Measurements from ENCODE around the gene ACACA. TPM values are rescaled to one million over a fixed set of nuclear protein-coding genes. Genes with fewer than 3 reads are reported as not detected.

Gene ACACA
- total and polyA plus RNA-seq, 2 donors (not counting 1 experiment from before 2014, with no cell fraction given) = 45.2 to 123 TPM

GRCh38 chr17:37064206-37064605 is 342.4 kb downstream of the ACACA start:
- Histone ChIP-seq H3K27me3 (ENCODE audit: control insufficient read depth, insufficient read depth, low read length) (peaks cover 11% of the 10 kb centered on the region), H3K27ac (ENCODE audit: insufficient read depth, low read length) (no peak overlapping the region), H3K9me3 (ENCODE audit: control insufficient read depth, insufficient read depth, low read depth, low read length) (no peaks in the 10 kb centered on the region), H3K4me1 (ENCODE audit: control insufficient read depth, extremely low read depth, insufficient read depth, low read length) (peaks cover 6% of the 10 kb centered on the region), H4K20me1 (ENCODE audit: control insufficient read depth, extremely low read depth, insufficient read depth, low read length) (no peaks in the 10 kb centered on the region), H3K36me3 (ENCODE audit: control insufficient read depth, insufficient read depth, low read length) (no peaks in the 10 kb centered on the region), H3K4me3 (replicated peaks in 1 of 4; ENCODE audit: control extremely low read depth in 1 of 4, insufficient read depth in 1 of 4, low read depth in 3 of 4, low read length in 4 of 4) (no peak overlapping the region), H3K79me2 (ENCODE audit: control insufficient read depth, insufficient read depth, low read length) (no peaks in the 10 kb centered on the region), H3K9ac (ENCODE audit: insufficient read depth, low read length) (no peak overlapping the region), H2AFZ (ENCODE audit: low read length) (no peak overlapping the region), H3K4me2 (ENCODE audit: extremely low read depth, insufficient read depth, low read length) (no peak overlapping the region)
- no peak for DNase-seq (ENCODE audit: low read depth in 2 of 2)
- TF ChIP-seq EZH2 (IDR thresholded peaks at IDR 0.05; ENCODE audit: low read length, missing control alignments) (no peak), CTCF (conservative IDR thresholded peaks at IDR 0.05 in 1 of 2, IDR thresholded peaks at IDR 0.05 in 1 of 2; ENCODE audit: low read depth in 1 of 2, low read length in 2 of 2) (no peak)

- Histone ChIP-seq H4K20me1 (ENCODE audit: control insufficient read depth, extremely low read depth, insufficient read depth, low read length) (no peaks in the 10 kb centered on the region), H3K4me1 (ENCODE audit: control insufficient read depth, extremely low read depth, insufficient read depth, low read length) (no peaks in the 10 kb centered on the region), H3K9me3 (ENCODE audit: control insufficient read depth, insufficient read depth, low read depth, low read length) (no peaks in the 10 kb centered on the region), H2AFZ (ENCODE audit: low read length) (no peak overlapping the region), H3K27ac (ENCODE audit: insufficient read depth, low read length) (no peak overlapping the region), H3K36me3 (ENCODE audit: control insufficient read depth, insufficient read depth, low read length) (no peaks in the 10 kb centered on the region), H3K9ac (ENCODE audit: insufficient read depth, low read length) (no peak overlapping the region), H3K79me2 (ENCODE audit: control insufficient read depth, insufficient read depth, low read length) (no peaks in the 10 kb centered on the region), H3K4me2 (ENCODE audit: extremely low read depth, insufficient read depth, low read length) (no peak overlapping the region), H3K4me3 (replicated peaks in 1 of 4; ENCODE audit: control extremely low read depth in 1 of 4, insufficient read depth in 1 of 4, low read depth in 3 of 4, low read length in 4 of 4) (no peak overlapping the region), H3K27me3 (ENCODE audit: control insufficient read depth, insufficient read depth, low read length) (peaks cover 11% of the 10 kb centered on the region)
- TF ChIP-seq EZH2 (IDR thresholded peaks at IDR 0.05; ENCODE audit: low read length, missing control alignments) (no peak), CTCF (conservative IDR thresholded peaks at IDR 0.05 in 1 of 2, IDR thresholded peaks at IDR 0.05 in 1 of 2; ENCODE audit: low read depth in 1 of 2, low read length in 2 of 2) (no peak)
- no peak for DNase-seq (ENCODE audit: low read depth in 2 of 2)
Observed at GRCh38 chr17:37062021-37062420, 344.6 kb downstream of the ACACA start.

GRCh38 chr17:37060928-37061327 is 345.7 kb downstream of the ACACA start:
- H3K79me2 ChIP-seq (ENCODE audit: control insufficient read depth, insufficient read depth, low read length) = no peaks in the 10 kb centered on the region

More at GRCh38 chr17:37060928-37061327, 345.7 kb downstream of the ACACA start:
- H3K4me2 ChIP-seq (ENCODE audit: extremely low read depth, insufficient read depth, low read length) = no peak overlapping the region
- DNase-seq (ENCODE audit: low read depth in 2 of 2) = no peak
- H3K27me3 ChIP-seq (ENCODE audit: control insufficient read depth, insufficient read depth, low read length) = peaks cover 9% of the 10 kb centered on the region
- no peak overlapping the region for H3K9ac ChIP-seq (ENCODE audit: insufficient read depth, low read length)
- no peak overlapping the region for H2AFZ ChIP-seq (ENCODE audit: low read length)
- no peaks in the 10 kb centered on the region for H4K20me1 ChIP-seq (ENCODE audit: control insufficient read depth, extremely low read depth, insufficient read depth, low read length)
- no peaks in the 10 kb centered on the region for H3K36me3 ChIP-seq (ENCODE audit: control insufficient read depth, insufficient read depth, low read length)
- no peaks in the 10 kb centered on the region for H3K9me3 ChIP-seq (ENCODE audit: control insufficient read depth, insufficient read depth, low read depth, low read length)
- H3K4me1 ChIP-seq (ENCODE audit: control insufficient read depth, extremely low read depth, insufficient read depth, low read length) = no peaks in the 10 kb centered on the region
- H3K4me3 ChIP-seq (replicated peaks in 1 of 4; ENCODE audit: control extremely low read depth in 1 of 4, insufficient read depth in 1 of 4, low read depth in 3 of 4, low read length in 4 of 4) = no peak overlapping the region
- no peak overlapping the region for H3K27ac ChIP-seq (ENCODE audit: insufficient read depth, low read length)
- TF ChIP-seq CTCF (conservative IDR thresholded peaks at IDR 0.05 in 1 of 2, IDR thresholded peaks at IDR 0.05 in 1 of 2; ENCODE audit: low read depth in 1 of 2, low read length in 2 of 2) (no peak), EZH2 (IDR thresholded peaks at IDR 0.05; ENCODE audit: low read length, missing control alignments) (no peak)

Measured in fibroblast of lung (primary cell).